Omental fat pad (tissue), 4 donors: ENCODE data around the gene ANO2. TPM values are rescaled to one million over a fixed set of nuclear protein-coding genes. Genes with fewer than 3 reads are reported as not detected.

Experiments used
- ATAC-seq: fragments of 150-250 bp; one replicate; pipeline ENCODE4 v1.9.1; 2016; ENCODE audit warnings: mild to moderate bottlenecking, moderate library complexity; ENCODE audit not compliant: low FRiP score
- DNase-seq: peaks from one replicate; pipeline ENCODE4 v3.0.0-alpha.2; 2019; ENCODE audit warnings: low spot score
- total RNA-seq, 4 donors: library from RNA; depleted of rRNA; stranded (reverse); fragments of >200 nt; gene quantifications; one replicate each; pipeline ENCODE4 v1.1.0, GENCODE V29; 2016
- TF ChIP-seq, protein P1 (sequence below), 3 donors: fragments of 450-650 bp; IDR thresholded peaks; one replicate each; pipeline ENCODE4 v1.5.1; 2016 to 2017; ENCODE audit warnings: antibody characterized with exemption in 3 of 3, mild to moderate bottlenecking in 3 of 3, moderate library complexity in 2 of 3

ANO2 gene
- total RNA-seq, 4 donors from 2014 or later, result 7.0 to 95.0 (median 20.8) TPM

DNA sequence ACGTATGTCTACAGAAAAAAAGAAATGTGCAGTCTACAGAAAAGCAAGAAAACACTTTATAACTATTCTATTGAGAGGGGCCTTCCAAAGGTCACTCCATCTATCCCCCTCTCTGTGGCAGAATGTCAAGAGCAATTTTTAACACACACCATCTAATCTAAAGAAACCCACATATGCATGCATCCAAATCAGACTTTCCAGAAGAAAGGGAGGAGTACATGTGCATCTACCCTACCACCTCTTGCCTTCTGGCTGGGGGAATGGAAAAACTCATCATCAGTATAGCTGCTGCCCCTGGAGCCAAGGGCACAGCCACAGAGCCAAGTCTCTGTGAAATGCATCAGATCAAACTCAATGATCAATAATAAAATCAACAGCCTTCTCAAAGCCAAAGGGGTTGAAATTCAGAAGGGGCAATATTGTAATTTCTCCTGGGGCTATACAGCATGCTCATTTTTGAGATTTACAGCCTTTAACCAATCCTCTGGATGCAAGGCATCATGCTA lies 63.9 kb downstream of the ANO2 start:
- TF ChIP-seq, protein P1, sequence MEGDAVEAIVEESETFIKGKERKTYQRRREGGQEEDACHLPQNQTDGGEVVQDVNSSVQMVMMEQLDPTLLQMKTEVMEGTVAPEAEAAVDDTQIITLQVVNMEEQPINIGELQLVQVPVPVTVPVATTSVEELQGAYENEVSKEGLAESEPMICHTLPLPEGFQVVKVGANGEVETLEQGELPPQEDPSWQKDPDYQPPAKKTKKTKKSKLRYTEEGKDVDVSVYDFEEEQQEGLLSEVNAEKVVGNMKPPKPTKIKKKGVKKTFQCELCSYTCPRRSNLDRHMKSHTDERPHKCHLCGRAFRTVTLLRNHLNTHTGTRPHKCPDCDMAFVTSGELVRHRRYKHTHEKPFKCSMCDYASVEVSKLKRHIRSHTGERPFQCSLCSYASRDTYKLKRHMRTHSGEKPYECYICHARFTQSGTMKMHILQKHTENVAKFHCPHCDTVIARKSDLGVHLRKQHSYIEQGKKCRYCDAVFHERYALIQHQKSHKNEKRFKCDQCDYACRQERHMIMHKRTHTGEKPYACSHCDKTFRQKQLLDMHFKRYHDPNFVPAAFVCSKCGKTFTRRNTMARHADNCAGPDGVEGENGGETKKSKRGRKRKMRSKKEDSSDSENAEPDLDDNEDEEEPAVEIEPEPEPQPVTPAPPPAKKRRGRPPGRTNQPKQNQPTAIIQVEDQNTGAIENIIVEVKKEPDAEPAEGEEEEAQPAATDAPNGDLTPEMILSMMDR (IDR thresholded peaks at IDR 0.05), result no peak
- DNase-seq (no peak), ATAC-seq (no peak)

DNA sequence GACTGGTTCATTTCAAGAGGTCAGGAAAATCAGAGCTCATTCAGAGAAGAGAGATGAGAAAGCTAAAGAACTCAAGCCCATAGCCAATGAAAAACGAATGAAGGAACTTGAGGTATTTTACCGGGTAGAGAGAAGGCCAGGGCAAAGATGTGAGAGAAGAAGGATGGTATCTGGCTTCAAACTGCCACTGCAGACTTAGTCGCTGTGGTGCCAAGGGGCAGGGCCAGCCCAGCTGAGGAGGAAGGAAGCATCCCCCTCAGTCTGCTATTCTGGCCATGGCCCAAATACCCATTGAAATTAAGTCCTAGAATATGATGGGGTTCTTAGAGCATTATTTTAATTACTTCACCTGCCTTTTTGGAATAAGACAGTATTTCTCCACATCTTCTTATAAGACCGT lies 69.2 kb downstream of the ANO2 start:
- ATAC-seq, result no peak
- no peak for DNase-seq
- TF ChIP-seq, protein P1 (IDR thresholded peaks at IDR 0.05), result no peak

DNA sequence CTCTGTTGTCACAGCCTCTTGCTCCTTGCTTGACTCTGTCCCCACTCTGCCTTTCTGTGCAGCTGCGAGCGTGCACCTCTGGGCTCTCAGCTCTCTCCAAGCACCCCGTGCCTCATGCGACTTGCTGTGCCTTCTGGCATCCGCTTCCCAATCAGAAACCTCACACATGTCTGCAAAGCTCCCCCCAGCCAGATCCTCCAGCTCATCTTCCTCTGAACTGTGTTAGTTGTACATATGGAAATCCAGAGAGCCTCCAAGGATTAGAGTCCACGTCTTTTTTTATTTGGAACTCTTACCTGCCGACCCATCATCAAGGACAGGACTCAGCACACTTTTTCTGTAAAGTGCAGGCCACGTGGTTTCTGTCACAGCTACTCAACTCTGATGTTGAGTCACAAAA lies 70.5 kb downstream of the ANO2 start:
- TF ChIP-seq, protein P1 (IDR thresholded peaks at IDR 0.05), result no peak
- ATAC-seq (no peak), DNase-seq (no peak)

DNA sequence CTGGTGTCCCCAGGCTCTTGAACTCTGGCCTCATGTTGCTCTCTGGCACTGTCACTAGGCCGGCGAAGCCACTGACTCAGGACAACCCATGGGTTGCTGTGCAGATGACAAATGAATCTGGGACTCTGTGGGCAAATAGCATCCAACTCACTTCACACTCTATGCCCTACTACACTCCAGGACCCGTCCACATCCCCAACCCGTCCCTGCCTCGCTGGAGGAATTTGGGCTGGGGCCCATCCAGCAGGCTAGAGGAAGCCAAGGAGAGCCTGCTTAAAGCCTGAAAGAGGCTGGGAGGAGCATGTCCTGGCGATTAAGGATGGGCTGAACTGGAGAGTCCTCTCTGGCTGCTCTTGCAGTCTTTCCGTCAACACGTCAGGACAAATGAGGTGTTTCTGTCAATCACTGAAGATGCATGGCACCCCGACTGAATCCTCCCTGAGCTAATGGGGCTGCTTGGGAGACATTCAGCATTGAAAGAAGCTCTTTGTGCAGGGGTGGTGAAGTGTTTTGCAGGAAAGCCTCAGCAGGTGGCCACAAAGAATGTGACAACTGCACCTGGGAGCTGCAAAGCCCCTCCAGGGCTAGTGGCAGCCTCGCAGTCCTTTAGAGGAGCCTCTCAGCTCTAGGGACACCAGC lies 71.7 kb downstream of the ANO2 start:
- TF ChIP-seq, protein P1 (IDR thresholded peaks at IDR 0.05), result no peak
- ATAC-seq (no peak), DNase-seq (no peak)

DNA sequence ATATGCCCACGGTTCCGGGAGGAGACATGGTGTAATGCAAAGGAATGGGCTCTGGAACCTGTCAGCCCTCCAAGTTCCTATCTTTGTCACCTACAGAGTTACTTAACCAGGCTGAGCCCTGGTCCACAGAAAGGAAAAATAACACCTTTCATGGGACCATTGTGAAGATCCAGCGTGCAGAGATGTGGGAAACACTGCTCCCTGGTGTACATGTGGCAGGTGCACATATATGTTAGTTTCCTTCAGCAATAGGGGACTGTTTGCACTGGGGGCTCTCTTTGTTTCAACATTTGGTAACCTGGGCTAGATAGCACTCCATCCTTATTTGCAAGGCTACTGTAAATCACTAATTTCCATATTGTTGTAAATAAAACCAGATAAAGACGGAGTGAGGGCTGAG lies 72.3 kb downstream of the ANO2 start:
- DNase-seq (no peak), ATAC-seq (no peak)
- TF ChIP-seq, protein P1 (IDR thresholded peaks at IDR 0.05), result no peak

DNA sequence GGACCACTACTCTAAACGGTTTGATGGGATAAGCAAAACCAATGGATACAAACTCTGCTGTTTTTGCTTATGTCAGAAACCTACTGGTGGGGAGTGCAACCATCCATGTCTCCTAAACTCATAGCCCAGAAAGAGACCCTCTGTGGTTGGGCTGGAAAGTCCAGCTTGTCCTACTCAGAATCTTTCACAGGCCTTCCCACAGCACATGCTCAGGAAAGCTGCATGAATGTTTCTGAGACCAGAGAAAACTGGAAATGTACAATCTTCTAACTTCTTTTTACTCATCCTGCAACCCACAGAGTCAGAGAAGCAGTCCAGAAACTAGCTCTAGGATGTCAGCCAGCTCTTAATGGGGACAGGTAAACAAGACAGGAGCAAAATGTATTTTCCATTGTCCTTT lies 73.3 kb downstream of the ANO2 start:
- no peak for ATAC-seq
- DNase-seq, result no peak
- TF ChIP-seq, protein P1 (IDR thresholded peaks at IDR 0.05), result no peak

DNA sequence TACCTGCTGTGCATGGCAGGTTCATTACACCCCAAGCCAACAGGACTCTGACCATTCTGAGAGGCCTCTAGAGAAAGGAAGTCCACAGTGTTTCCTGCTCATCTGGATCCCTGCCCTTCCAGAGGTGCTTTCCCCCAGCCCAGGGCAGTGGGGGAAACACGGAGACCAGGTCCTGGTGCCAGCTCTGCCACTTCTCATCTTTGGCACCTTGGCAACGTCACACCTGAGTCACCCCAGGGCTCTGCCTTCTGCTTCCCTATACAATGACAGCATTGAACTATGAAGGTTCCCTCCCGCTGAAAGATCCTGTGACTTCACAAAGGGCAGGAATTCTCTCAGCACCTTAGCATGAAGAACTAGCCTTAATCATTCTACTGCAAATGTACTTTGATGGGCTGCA lies 74.9 kb downstream of the ANO2 start:
- ATAC-seq (no peak), DNase-seq (no peak)
- TF ChIP-seq, protein P1 (IDR thresholded peaks at IDR 0.05), result no peak
